NCI-H82 (cell line): ENCODE data around the gene SCFD2.
"Not testable (repeated sequence)": the region's sequence is repeated elsewhere in the genome, so short reads cannot be mapped to it uniquely, and the experiment has no call there.

Experiments
- DNase-seq: peaks from one replicate; lab custom pipeline; 2025; lab: John Stamatoyannopoulos, UW

The SCFD2 gene

GRCh38 chr4:53365486-53366300 is at the start of gene SCFD2:
TSS of gene SCFD2 (minus strand) at chr4:53366061.
- DNase-seq: peak; percentile 97

DNA sequence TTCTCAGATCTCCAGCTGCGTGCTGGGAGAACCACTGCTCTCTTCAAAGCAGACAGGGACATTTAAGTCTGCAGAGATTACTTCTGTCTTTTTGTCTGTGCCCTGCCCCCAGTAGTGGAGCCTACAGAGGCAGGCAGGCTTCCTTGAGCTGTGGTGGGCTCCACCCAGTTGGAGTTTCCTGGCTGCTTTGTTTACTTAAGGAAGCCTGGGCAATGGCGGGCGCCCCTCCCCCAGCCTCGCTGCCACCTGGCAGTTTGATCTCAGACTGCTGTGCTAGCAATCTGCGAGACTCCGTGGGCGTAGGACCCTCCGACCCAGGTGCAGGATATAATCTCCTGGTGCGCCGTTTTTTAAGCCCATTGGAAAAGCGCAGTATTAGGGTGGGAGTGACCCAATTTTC is 43.6 kb upstream of the SCFD2 start:
- DNase-seq: not testable (repeated sequence)

DNA sequence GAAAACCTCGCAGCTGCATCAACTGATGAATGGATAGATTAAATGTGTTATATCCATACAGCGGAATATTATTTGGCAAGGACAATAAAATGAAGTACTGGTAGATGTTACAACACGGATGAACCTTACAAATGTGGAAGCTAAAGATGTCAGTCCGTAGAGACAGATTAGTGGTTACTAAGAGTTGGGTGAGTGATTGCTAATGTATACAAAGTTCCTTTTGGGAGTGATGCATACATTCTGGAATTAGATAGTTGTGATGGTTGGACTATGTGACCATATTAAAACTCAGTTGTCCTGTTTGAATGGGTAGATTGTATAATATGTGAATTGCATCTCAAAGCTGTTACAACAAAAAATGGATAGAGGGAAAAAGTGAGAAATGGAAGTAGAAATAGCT is 14.4 kb upstream of the SCFD2 start:
- DNase-seq: no peak

GRCh38 chr4:53378171-53378482 is 12.3 kb upstream of the SCFD2 start:
- no peak for DNase-seq

DNA sequence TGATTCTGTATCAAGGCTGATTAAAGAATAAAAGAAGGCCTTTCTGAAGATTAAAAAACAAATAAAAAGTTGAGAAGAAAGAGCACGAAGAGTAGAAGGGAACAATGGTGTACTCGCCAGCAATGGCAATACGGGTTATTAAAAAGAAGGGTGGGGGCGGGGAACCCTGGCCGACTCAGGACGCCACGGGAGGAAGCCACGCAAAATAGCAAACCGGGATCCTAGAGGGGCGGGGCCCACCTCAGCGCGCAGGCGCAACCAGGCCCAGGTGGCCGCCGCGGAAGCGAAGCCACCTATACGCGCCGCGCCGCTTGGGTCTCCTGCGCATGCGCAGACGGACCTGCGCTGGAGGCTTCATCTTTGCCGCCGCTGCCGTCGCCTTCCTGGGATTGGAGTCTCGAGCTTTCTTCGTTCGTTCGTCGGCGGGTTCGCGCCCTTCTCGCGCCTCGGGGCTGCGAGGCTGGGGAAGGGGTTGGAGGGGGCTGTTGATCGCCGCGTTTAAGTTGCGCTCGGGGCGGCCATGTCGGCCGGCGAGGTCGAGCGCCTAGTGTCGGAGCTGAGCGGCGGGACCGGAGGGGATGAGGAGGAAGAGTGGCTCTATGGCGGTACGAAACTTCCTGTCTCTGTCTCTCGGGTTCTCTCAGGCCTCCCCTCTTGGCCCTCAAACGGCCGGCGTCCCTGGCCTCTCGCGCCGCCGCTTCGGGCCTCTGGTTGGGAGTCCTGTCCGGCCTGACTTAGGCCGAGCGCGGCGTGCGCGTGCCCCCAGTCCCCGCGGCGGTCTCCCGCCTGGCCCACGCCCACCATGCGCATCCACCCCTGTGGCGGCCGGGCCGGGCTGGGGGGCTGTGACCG is 11.7 kb upstream of the SCFD2 start, which contains the start of gene FIP1L1:
FIP1L1 (plus strand) TSS at position 323 of the 852 bp plus-strand sequence; CDS start at position 521, 198 bp downstream.
- DNase-seq: peak; percentile 94

DNA sequence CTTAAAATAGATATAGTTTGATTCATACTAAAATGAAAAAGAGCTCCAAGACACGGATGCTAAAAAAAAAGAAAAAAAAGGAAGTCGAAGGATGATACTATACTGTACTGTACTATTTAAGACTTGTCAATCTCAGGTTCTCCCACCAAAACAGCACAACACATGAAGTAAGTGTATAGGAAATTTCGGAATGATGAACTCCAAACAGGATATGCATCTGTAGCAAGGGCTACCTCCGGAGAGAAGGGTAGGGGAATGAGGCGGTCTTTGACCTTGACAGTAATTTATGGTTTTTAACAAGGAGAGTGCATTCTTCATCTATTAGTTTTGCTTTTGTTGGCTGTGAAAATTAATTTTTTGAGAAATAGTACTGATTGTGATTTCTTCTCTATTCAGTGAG is 11.0 kb upstream of the SCFD2 start:
- DNase-seq: no peak

DNA sequence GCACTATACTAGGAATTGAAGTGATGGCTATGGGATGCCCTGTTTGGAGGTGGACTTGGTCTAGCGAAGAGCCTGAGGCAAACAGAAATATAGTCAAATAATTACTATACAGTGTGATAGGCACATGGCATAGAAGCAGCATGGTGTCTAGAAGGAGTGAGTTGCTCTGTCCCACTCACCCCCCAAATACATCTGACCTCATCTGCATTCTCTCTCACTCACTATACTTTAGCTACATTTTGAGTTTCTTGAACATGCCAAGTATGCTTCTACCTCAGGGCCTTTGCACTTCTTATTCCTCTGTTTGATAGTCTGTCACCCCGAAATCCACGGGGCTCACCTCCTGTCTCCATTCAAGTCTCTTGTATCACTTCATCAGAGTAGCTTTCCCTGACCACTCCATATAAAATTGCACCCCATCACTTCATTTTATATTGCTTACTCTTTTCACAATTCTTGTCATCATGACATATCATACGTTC is 9.0 kb upstream of the SCFD2 start:
- no peak for DNase-seq

DNA sequence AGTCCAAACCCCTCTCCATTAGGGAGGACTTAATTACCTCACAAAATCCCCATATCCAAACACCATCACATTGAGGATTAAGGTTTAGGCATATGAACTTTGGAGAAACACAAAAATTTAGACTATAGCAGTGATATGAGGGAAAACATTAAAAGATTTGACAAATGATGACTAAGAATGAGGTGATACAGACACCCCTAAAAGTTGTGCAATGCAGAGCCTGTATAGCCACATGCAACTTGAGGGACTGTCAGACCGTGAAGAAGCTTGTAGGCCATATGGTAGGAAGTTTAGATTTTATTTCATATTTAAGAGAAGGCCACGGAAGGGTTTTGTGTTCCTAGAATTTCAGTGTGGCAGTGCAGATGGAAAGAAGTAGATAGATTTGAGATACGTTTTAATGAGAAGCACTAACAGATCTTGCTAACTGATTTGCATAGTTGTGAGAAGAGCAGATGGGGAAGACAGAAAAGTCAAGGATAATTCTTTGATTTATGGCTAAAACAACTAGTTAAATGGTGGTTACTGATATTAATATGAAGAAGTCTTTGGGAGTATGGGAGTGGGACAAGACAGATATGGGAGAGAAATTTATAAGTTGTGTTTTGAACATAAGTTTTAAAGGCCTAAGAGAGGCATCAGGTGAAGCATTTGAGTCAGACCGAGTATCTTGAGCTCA is 6.1 kb upstream of the SCFD2 start:
- no peak for DNase-seq

DNA sequence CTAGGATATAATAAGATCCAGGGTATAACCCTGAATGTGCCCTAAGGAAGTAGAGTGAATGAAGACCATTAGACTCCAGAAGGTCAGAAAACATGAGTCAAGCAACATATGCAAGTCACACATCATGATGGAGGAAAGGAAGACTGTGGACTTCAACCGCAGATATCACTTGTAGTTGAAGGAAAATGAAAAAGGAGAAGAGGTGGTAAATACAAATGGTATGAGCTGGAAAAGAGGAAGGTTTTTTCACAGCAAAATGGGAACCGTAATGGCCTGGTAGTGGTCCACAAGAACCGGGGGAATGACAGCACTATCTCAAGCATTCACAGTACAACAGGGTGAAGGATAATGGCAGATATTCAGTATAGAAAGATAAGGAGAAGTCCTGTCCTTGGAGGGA is 5.2 kb upstream of the SCFD2 start:
- DNase-seq: no peak

- DNase-seq: no peak
Observed at GRCh38 chr4:53367721-53368120, 1.9 kb upstream of the SCFD2 start.

DNA sequence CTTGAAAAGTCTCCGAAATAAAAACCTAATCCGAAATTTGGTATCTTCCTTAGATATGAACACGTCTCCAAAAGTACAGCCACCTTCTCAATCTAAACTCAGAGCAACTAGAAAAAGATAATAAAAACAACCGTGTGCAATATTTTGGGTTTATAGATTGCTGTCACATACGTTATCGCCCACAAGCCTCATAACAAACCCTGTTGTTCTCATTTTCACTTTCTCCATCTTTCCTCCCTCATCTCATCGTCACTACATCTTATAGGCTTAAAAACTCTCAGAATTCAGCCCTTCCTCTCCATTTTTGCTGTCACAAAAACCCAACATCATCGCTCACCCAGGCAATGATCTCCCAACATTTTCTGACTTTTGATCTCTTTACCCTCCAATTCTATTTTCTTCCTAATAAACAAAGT is 448 bp upstream of the SCFD2 start:
- DNase-seq: no peak

GRCh38 chr4:53365121-53365485 is 758 bp downstream of the SCFD2 start:
- peak; percentile 49 for DNase-seq

GRCh38 chr4:53364624-53365023 is 1.2 kb downstream of the SCFD2 start:
- no peak for DNase-seq

DNA sequence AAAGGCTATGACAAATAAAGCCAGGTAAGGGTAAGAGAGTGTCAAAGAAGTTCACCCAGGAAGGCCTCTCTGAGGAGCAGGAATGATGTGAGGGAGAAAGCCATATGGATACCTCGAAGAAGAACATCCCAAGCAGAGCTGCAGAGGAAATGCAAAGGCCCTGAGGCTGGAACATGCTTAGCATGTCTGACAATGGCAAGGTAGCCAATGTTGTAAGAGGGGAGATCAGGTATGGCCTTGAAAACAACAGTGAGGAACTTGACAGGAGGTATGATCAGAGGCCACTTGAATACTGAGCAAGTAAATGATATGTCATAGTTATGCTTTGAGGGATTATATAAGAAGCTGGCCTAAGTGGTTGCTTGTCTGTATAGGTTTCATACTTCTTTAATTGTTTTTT is 3.8 kb downstream of the SCFD2 start:
- DNase-seq: no peak

- no peak for DNase-seq
Observed at GRCh38 chr4:53361451-53361850, 4.4 kb downstream of the SCFD2 start.

- no peak for DNase-seq
Observed at GRCh38 chr4:53355930-53356521, 9.8 kb downstream of the SCFD2 start.

GRCh38 chr4:53354012-53354722 is 11.7 kb downstream of the SCFD2 start:
- no peak for DNase-seq

- DNase-seq: no peak
Observed at GRCh38 chr4:53349091-53349491, 16.8 kb downstream of the SCFD2 start.

DNA sequence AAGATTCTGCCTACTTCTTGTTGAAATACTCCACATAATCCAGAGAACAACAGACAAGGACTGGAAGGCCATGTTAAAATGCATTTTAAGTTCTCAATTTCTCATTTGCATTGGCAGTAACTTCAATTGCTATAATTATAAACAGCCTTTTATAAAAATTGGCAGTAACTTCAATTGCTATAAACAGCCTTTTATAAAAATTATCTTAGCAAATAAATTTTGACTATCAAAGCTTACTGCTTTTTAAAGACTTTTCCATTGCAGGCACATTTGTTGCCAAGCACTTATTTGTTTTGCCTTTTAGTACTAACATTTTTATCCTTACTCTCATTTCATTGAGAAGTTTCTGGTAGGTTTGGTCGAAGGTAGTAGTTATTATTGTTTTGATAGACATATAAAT is 17.8 kb downstream of the SCFD2 start:
- DNase-seq: no peak

- no peak for DNase-seq
Observed at GRCh38 chr4:53346920-53347852, 18.7 kb downstream of the SCFD2 start.
